T-helper 2 cell treated with Interferon-gamma antibody and Interleukin-4, amounts not matched to agents 5 μg/mL and 100 μg/mL, for 36 hours (primary cell): Measurements from ENCODE around the gene PRCC.

Experiments used
- DNase-seq: peaks from one replicate; pipeline ENCODE4 v3.0.0; 2021; ENCODE audit warnings: low spot score
- H3K27ac Mint-ChIP-seq: one replicate; pipeline ENCODE4 v1.8.0; 2021; ENCODE audit warnings: mild to moderate bottlenecking, mixed read lengths
- H3K27me3 Mint-ChIP-seq: one replicate; pipeline ENCODE4 v1.8.0; 2021; ENCODE audit warnings: low read depth, mixed read lengths
- H3K36me3 Mint-ChIP-seq: one replicate; pipeline ENCODE4 v1.8.0; 2021; ENCODE audit warnings: low read depth, mixed read lengths
- H3K4me1 Mint-ChIP-seq: one replicate; pipeline ENCODE4 v1.8.0; 2021; ENCODE audit warnings: low read depth, mixed read lengths
- H3K4me3 Mint-ChIP-seq: one replicate; pipeline ENCODE4 v1.8.0; 2022; ENCODE audit warnings: mild to moderate bottlenecking, moderate library complexity, mixed read lengths
- H3K9me3 Mint-ChIP-seq: one replicate; pipeline ENCODE4 v1.8.0; 2021; ENCODE audit warnings: mixed read lengths

Gene PRCC

GRCh38 chr1:156788136-156788535 lies 20.8 kb downstream of the PRCC start:
- Mint-ChIP-seq H3K36me3 (peaks cover 41% of the 10 kb centered on the region), H3K4me1 (peaks cover 2% of the 10 kb centered on the region), H3K27ac (no peak overlapping the region), H3K4me3 (no peak overlapping the region), H3K27me3 (no peaks in the 10 kb centered on the region), H3K9me3 (no peaks in the 10 kb centered on the region)
- no peak for DNase-seq

- no peak overlapping the region for H3K27ac Mint-ChIP-seq
Measured at GRCh38 chr1:156789621-156790318, 22.4 kb downstream of the PRCC start.

GRCh38 chr1:156794506-156795373 lies 27.4 kb downstream of the PRCC start:
- Mint-ChIP-seq H3K4me1 (peaks cover under 1% of the 10 kb centered on the region), H3K36me3 (peaks cover 49% of the 10 kb centered on the region), H3K9me3 (no peaks in the 10 kb centered on the region), H3K27ac (no peak overlapping the region), H3K27me3 (no peaks in the 10 kb centered on the region), H3K4me3 (no peak overlapping the region)
- DNase-seq = no peak

More at GRCh38 chr1:156789621-156790318, 22.4 kb downstream of the PRCC start:
- no peaks in the 10 kb centered on the region for H3K9me3 Mint-ChIP-seq
- no peak for DNase-seq
- H3K4me3 Mint-ChIP-seq = no peak overlapping the region
- H3K4me1 Mint-ChIP-seq = peaks cover 2% of the 10 kb centered on the region
- H3K27me3 Mint-ChIP-seq = no peaks in the 10 kb centered on the region
- peaks cover 44% of the 10 kb centered on the region for H3K36me3 Mint-ChIP-seq

GRCh38 chr1:156795374-156795733 lies 28.0 kb downstream of the PRCC start:
- H3K27ac Mint-ChIP-seq = no peak overlapping the region
- H3K4me1 Mint-ChIP-seq = peaks cover 3% of the 10 kb centered on the region
- H3K36me3 Mint-ChIP-seq = peaks cover 47% of the 10 kb centered on the region
- H3K27me3 Mint-ChIP-seq = no peaks in the 10 kb centered on the region
- H3K9me3 Mint-ChIP-seq = no peaks in the 10 kb centered on the region
- no peak for DNase-seq
- H3K4me3 Mint-ChIP-seq = no peak overlapping the region

- DNase-seq = no peak
- Mint-ChIP-seq H3K4me1 (peaks cover 4% of the 10 kb centered on the region), H3K36me3 (peaks cover 50% of the 10 kb centered on the region), H3K27ac (no peak overlapping the region), H3K9me3 (no peaks in the 10 kb centered on the region), H3K4me3 (no peak overlapping the region), H3K27me3 (no peaks in the 10 kb centered on the region)
Measured at GRCh38 chr1:156795787-156796186, 28.5 kb downstream of the PRCC start.

GRCh38 chr1:156796340-156797097 lies 29.2 kb downstream of the PRCC start:
- no peak overlapping the region for H3K4me3 Mint-ChIP-seq
- no peaks in the 10 kb centered on the region for H3K27me3 Mint-ChIP-seq
- no peak overlapping the region for H3K27ac Mint-ChIP-seq
- no peaks in the 10 kb centered on the region for H3K9me3 Mint-ChIP-seq
- no peak for DNase-seq
- peaks cover 50% of the 10 kb centered on the region for H3K36me3 Mint-ChIP-seq
- peaks cover 11% of the 10 kb centered on the region for H3K4me1 Mint-ChIP-seq

- no peaks in the 10 kb centered on the region for H3K27me3 Mint-ChIP-seq
- peaks cover 49% of the 10 kb centered on the region for H3K36me3 Mint-ChIP-seq
- H3K27ac Mint-ChIP-seq = no peak overlapping the region
- H3K9me3 Mint-ChIP-seq = no peaks in the 10 kb centered on the region
- peaks cover 16% of the 10 kb centered on the region for H3K4me1 Mint-ChIP-seq
- peak; percentile 36 for DNase-seq
- H3K4me3 Mint-ChIP-seq = no peak overlapping the region
Measured at GRCh38 chr1:156797212-156797871, 30.0 kb downstream of the PRCC start.

GRCh38 chr1:156801409-156802121 lies 34.2 kb downstream of the PRCC start:
- no peaks in the 10 kb centered on the region for H3K9me3 Mint-ChIP-seq
- H3K27ac Mint-ChIP-seq = peak overlapping the region; percentile 84
- DNase-seq = no peak
- H3K27me3 Mint-ChIP-seq = no peaks in the 10 kb centered on the region
- H3K36me3 Mint-ChIP-seq = peaks cover 33% of the 10 kb centered on the region
- H3K4me3 Mint-ChIP-seq = peak overlapping the region; percentile 33
- H3K4me1 Mint-ChIP-seq = peaks cover 16% of the 10 kb centered on the region

- H3K36me3 Mint-ChIP-seq = peaks cover 36% of the 10 kb centered on the region
Measured at GRCh38 chr1:156802421-156802935, 35.1 kb downstream of the PRCC start.

GRCh38 chr1:156803086-156803851 lies 35.9 kb downstream of the PRCC start:
- peak overlapping the region; percentile 50 for H3K27ac Mint-ChIP-seq
- peaks cover 38% of the 10 kb centered on the region for H3K36me3 Mint-ChIP-seq
- H3K27me3 Mint-ChIP-seq = no peaks in the 10 kb centered on the region
- DNase-seq = no peak
- H3K4me3 Mint-ChIP-seq = no peak overlapping the region
- no peaks in the 10 kb centered on the region for H3K9me3 Mint-ChIP-seq
- peaks cover 31% of the 10 kb centered on the region for H3K4me1 Mint-ChIP-seq

More at GRCh38 chr1:156802421-156802935, 35.1 kb downstream of the PRCC start:
- Mint-ChIP-seq H3K27ac (peak overlapping the region; percentile 36), H3K9me3 (no peaks in the 10 kb centered on the region), H3K27me3 (no peaks in the 10 kb centered on the region), H3K4me3 (no peak overlapping the region), H3K4me1 (peaks cover 23% of the 10 kb centered on the region)
- DNase-seq = no peak

- Mint-ChIP-seq H3K9me3 (no peaks in the 10 kb centered on the region), H3K36me3 (peaks cover 40% of the 10 kb centered on the region), H3K27ac (peak overlapping the region; percentile 64), H3K27me3 (no peaks in the 10 kb centered on the region), H3K4me1 (peaks cover 37% of the 10 kb centered on the region), H3K4me3 (no peak overlapping the region)
- no peak for DNase-seq
Measured at GRCh38 chr1:156804026-156804425, 36.7 kb downstream of the PRCC start.

- no peaks in the 10 kb centered on the region for H3K27me3 Mint-ChIP-seq
- H3K27ac Mint-ChIP-seq = peak overlapping the region; percentile 64
- H3K36me3 Mint-ChIP-seq = peaks cover 43% of the 10 kb centered on the region
- no peak for DNase-seq
- no peaks in the 10 kb centered on the region for H3K9me3 Mint-ChIP-seq
- peaks cover 40% of the 10 kb centered on the region for H3K4me1 Mint-ChIP-seq
- no peak overlapping the region for H3K4me3 Mint-ChIP-seq
Measured at GRCh38 chr1:156804572-156805243, 37.4 kb downstream of the PRCC start.
